Spleen (tissue), 7 donors: ENCODE results near the gene SF3B1.

Experiments used
- POLR2AphosphoS5 ChIP-seq, 3 donors: sonication (generic); formaldehyde crosslinking; IDR thresholded peaks; one replicate each; pipeline ENCODE4 v1.5.1; 2017; ENCODE audit warnings: antibody characterized with exemption in 3 of 3
- TF ChIP-seq, protein P1 (sequence below), 11 experiments: fragments of 200-600 bp in 7 of 11; fragments of 450-650 bp in 4 of 11; sonication (generic) in 4 of 11; IDR thresholded peaks in 8 of 11; conservative IDR thresholded peaks in 3 of 11; 1 replicate in 7 of 11; 2 replicates in 4 of 11; pipeline versions ENCODE4 v1.4.0 to v1.8.0; 2016 to 2021; ENCODE audit warnings: antibody characterized with exemption in 11 of 11, inconsistent platforms in 4 of 11, mild to moderate bottlenecking in 1 of 11
- donor health status: DM: no; HTN: no; CAD: no; lungs with moderate emphysema.
- donor health status: DM: no; HTN: no; CAD: no.
- donor health status: DM: no; HTN: no; CAD: no.

DNA sequence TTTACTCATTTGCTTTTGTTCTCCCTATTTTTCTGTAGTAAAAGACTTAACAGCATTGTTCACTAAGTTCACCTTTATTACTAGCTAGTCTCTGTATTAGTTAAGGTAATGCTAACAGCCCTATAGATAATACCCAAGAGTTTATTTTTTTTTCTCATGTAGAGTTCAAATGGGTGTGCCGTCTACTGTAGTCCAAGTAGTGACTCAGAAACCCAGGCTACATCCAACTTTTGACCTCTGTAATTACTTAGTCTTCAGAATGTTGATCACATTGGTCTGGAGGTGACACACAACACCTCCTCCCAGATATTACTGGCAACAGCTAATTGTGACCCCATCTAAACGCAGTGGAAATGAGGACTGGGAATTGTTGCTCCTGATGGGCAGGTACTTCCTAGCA is 26.2 kb upstream of the SF3B1 start:
- no peak for TF ChIP-seq POLR2AphosphoS5 (IDR thresholded peaks at IDR 0.05)
- TF ChIP-seq, protein P1, sequence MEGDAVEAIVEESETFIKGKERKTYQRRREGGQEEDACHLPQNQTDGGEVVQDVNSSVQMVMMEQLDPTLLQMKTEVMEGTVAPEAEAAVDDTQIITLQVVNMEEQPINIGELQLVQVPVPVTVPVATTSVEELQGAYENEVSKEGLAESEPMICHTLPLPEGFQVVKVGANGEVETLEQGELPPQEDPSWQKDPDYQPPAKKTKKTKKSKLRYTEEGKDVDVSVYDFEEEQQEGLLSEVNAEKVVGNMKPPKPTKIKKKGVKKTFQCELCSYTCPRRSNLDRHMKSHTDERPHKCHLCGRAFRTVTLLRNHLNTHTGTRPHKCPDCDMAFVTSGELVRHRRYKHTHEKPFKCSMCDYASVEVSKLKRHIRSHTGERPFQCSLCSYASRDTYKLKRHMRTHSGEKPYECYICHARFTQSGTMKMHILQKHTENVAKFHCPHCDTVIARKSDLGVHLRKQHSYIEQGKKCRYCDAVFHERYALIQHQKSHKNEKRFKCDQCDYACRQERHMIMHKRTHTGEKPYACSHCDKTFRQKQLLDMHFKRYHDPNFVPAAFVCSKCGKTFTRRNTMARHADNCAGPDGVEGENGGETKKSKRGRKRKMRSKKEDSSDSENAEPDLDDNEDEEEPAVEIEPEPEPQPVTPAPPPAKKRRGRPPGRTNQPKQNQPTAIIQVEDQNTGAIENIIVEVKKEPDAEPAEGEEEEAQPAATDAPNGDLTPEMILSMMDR (IDR thresholded peaks at IDR 0.05 in 8 of 11, conservative IDR thresholded peaks at IDR 0.05 in 3 of 11) = no peak
